Neuronal stem cell (in vitro differentiated cells): ENCODE measurements around the gene DNAJC7.

Experiments
- DNase-seq: peaks from one replicate; pipeline ENCODE4 v3.0.0-alpha.2; 2013; ENCODE audit warnings: low spot score
- H2AFZ ChIP-seq: one replicate; pipeline ENCODE4 v1.6.1; 2013; ENCODE audit warnings: mild to moderate bottlenecking, low read length, inconsistent platforms
- H2AK5ac ChIP-seq: 2 replicates; pipeline ENCODE4 v1.6.1; 2013; ENCODE audit warnings: low read depth, mild to moderate bottlenecking, inconsistent platforms, low read length, moderate library complexity, mixed read lengths
- H2BK120ac ChIP-seq: 2 replicates; pipeline ENCODE4 v1.6.1; 2013; ENCODE audit warnings: low read depth, mild to moderate bottlenecking, inconsistent platforms, low read length, moderate library complexity, mixed read lengths
- H2BK12ac ChIP-seq: one replicate; pipeline ENCODE4 v1.6.1; 2013; ENCODE audit warnings: low read length, inconsistent platforms
- H2BK15ac ChIP-seq: 2 replicates; pipeline ENCODE4 v1.6.1; 2013; ENCODE audit warnings: mild to moderate bottlenecking, low read length, inconsistent platforms, mixed read lengths
- H2BK5ac ChIP-seq: one replicate; pipeline ENCODE4 v1.6.1; 2013; ENCODE audit warnings: inconsistent platforms, mild to moderate bottlenecking, low read length, moderate library complexity
- H3K14ac ChIP-seq: one replicate; pipeline ENCODE4 v1.6.1; 2013; ENCODE audit warnings: low read length, inconsistent platforms
- H3K18ac ChIP-seq: 2 replicates; pipeline ENCODE4 v1.6.1; 2013; ENCODE audit warnings: low read length, inconsistent platforms
- H3K23ac ChIP-seq: 2 replicates; pipeline ENCODE4 v1.6.1; 2013; ENCODE audit warnings: low read depth, mild to moderate bottlenecking, mixed read lengths, low read length, inconsistent platforms; ENCODE audit not compliant: poor library complexity
- H3K27ac ChIP-seq: replicated peaks from 3 replicates; pipeline ENCODE4 v1.5.1; 2013; ENCODE audit warnings: low read length, inconsistent platforms
- H3K27me3 ChIP-seq, 3 experiments: 2 replicates each; pipeline ENCODE4 v1.6.1; 2013; ENCODE audit warnings: low read length in 3 of 3, mild to moderate bottlenecking in 2 of 3, inconsistent platforms in 1 of 3, low read depth in 1 of 3, mixed read lengths in 1 of 3, moderate library complexity in 1 of 3; ENCODE audit not compliant: control insufficient read depth in 3 of 3, insufficient read depth in 3 of 3
- H3K36me3 ChIP-seq, 2 donors: replicated peaks in 1 of 2; 2 replicates each; pipeline ENCODE4 v1.6.1; 2013; ENCODE audit warnings: low read length in 2 of 2; ENCODE audit not compliant: control insufficient read depth in 2 of 2, insufficient read depth in 2 of 2
- H3K4ac ChIP-seq: 2 replicates; pipeline ENCODE4 v1.6.1; 2013; ENCODE audit warnings: inconsistent platforms, mild to moderate bottlenecking, low read length, moderate library complexity
- H3K4me1 ChIP-seq, 2 donors: 1 replicate in 1 of 2; 2 replicates in 1 of 2; pipeline ENCODE4 v1.6.1; 2013; ENCODE audit warnings: low read length in 2 of 2, low read depth in 1 of 2; ENCODE audit not compliant: control insufficient read depth in 2 of 2, insufficient read depth in 1 of 2
- H3K4me2 ChIP-seq: one replicate; pipeline ENCODE4 v1.6.1; 2013; ENCODE audit warnings: mild to moderate bottlenecking, low read length, inconsistent platforms; ENCODE audit not compliant: insufficient read depth, poor library complexity, severe bottlenecking
- H3K4me3 ChIP-seq, 2 donors: 2 replicates each; pipeline ENCODE4 v1.5.1; 2013; ENCODE audit warnings: low read length in 2 of 2, mild to moderate bottlenecking in 2 of 2, inconsistent platforms in 1 of 2, moderate library complexity in 1 of 2
- H3K79me1 ChIP-seq: one replicate; pipeline ENCODE4 v1.6.1; 2013; ENCODE audit warnings: low read depth, mild to moderate bottlenecking, inconsistent platforms, low read length, moderate library complexity
- H3K9ac ChIP-seq: one replicate; pipeline ENCODE4 v1.6.1; 2013; ENCODE audit warnings: mild to moderate bottlenecking, low read depth, low read length, inconsistent platforms; ENCODE audit not compliant: poor library complexity
- H3K9me3 ChIP-seq, 2 donors: replicated peaks in 1 of 2; 2 replicates each; pipeline versions ENCODE3 to v1.6.1; 2013; ENCODE audit warnings: low read length in 2 of 2, mild to moderate bottlenecking in 2 of 2, inconsistent platforms in 1 of 2, low read depth in 1 of 2, mixed read lengths in 1 of 2, moderate library complexity in 1 of 2; ENCODE audit not compliant: control insufficient read depth in 2 of 2, insufficient read depth in 1 of 2
- H4K8ac ChIP-seq: one replicate; pipeline ENCODE4 v1.6.1; 2013; ENCODE audit warnings: low read depth, mild to moderate bottlenecking, inconsistent platforms, low read length, moderate library complexity
- H4K91ac ChIP-seq: one replicate; pipeline ENCODE4 v1.6.1; 2013; ENCODE audit warnings: low read length, low read depth, mild to moderate bottlenecking, inconsistent platforms; ENCODE audit not compliant: poor library complexity
- WGBS, 2 donors: extraction: QIAGEN DNeasy Blood & Tissue Kit; methylation state at CpG; one replicate each; pipeline ENCODE4 v1.1.7; 2013; ENCODE audit warnings: missing lambda C conversion rate in 2 of 2, mixed read lengths in 1 of 2; ENCODE audit not compliant: insufficient read length in 2 of 2, insufficient replicate concordance in 1 of 2; ENCODE audit errors: extremely low coverage in 2 of 2; 5-methylcytosine and 5-hydroxymethylcytosine counted together

DNAJC7 gene

GRCh38 chr17:42000413-42001133 is 16.7 kb downstream of the DNAJC7 start:
- DNase-seq, result no peak
- no peak overlapping the region for H4K8ac ChIP-seq
- no peak overlapping the region for H4K91ac ChIP-seq
- no peak overlapping the region for H2BK120ac ChIP-seq
- H3K27me3 ChIP-seq, result no peaks in the 10 kb centered on the region
- H3K36me3 ChIP-seq, result peaks cover 32 to 88% of the 10 kb centered on the region in 2 donors
- no peak overlapping the region for H2BK15ac ChIP-seq
- no peak overlapping the region for H3K9ac ChIP-seq
- no peak overlapping the region for H3K14ac ChIP-seq
- H3K79me1 ChIP-seq, result no peaks in the 10 kb centered on the region
- no peak overlapping the region for H3K23ac ChIP-seq
- WGBS, 2 donors, result no CpG with 5 or more reads among the region's 3 CpGs
- H3K4me3 ChIP-seq, result no peak overlapping the region
- no peak overlapping the region for H2BK5ac ChIP-seq
- H3K27ac ChIP-seq, result no peak overlapping the region
- no peak overlapping the region for H3K4me2 ChIP-seq
- no peak overlapping the region for H2BK12ac ChIP-seq
- no peak overlapping the region for H3K18ac ChIP-seq
- no peak overlapping the region for H2AK5ac ChIP-seq
- H2AFZ ChIP-seq, result no peak overlapping the region
- no peak overlapping the region for H3K4ac ChIP-seq
- no peaks in the 10 kb centered on the region for H3K9me3 ChIP-seq
- peaks cover 0 to 4% of the 10 kb centered on the region in 2 donors for H3K4me1 ChIP-seq

- Histone ChIP-seq H3K4me2 (no peak overlapping the region), H3K27ac (no peak overlapping the region), H4K91ac (no peak overlapping the region), H3K14ac (no peak overlapping the region), H3K4me1 (peaks cover 0 to 4% of the 10 kb centered on the region in 2 donors), H2BK5ac (no peak overlapping the region), H2BK120ac (no peak overlapping the region), H3K4ac (no peak overlapping the region), H3K36me3 (peaks cover 38 to 94% of the 10 kb centered on the region in 2 donors), H3K4me3 (no peak overlapping the region), H2BK12ac (no peak overlapping the region), H2AK5ac (no peak overlapping the region), H3K79me1 (no peaks in the 10 kb centered on the region), H3K9ac (no peak overlapping the region), H4K8ac (no peak overlapping the region), H3K27me3 (no peaks in the 10 kb centered on the region), H3K18ac (no peak overlapping the region), H3K9me3 (no peaks in the 10 kb centered on the region), H2AFZ (no peak overlapping the region), H2BK15ac (no peak overlapping the region), H3K23ac (no peak overlapping the region)
- no CpG with 5 or more reads among the region's 2 CpGs for WGBS, 2 donors
- no peak for DNase-seq
Observed at GRCh38 chr17:41998497-41998896, 18.7 kb downstream of the DNAJC7 start.

- Histone ChIP-seq H2BK12ac (no peak overlapping the region), H3K4me2 (no peak overlapping the region), H2AK5ac (no peak overlapping the region), H2BK15ac (no peak overlapping the region), H3K23ac (no peak overlapping the region), H2AFZ (no peak overlapping the region), H2BK5ac (no peak overlapping the region), H2BK120ac (no peak overlapping the region), H3K36me3 (peaks cover 39 to 93% of the 10 kb centered on the region in 2 donors), H3K27ac (no peak overlapping the region), H3K4ac (no peak overlapping the region), H4K91ac (no peak overlapping the region), H3K18ac (no peak overlapping the region), H3K27me3 (no peaks in the 10 kb centered on the region), H3K14ac (no peak overlapping the region), H3K9me3 (no peaks in the 10 kb centered on the region), H4K8ac (no peak overlapping the region), H3K79me1 (peaks cover 3% of the 10 kb centered on the region), H3K9ac (no peak overlapping the region), H3K4me3 (no peak overlapping the region), H3K4me1 (no peaks in the 10 kb centered on the region)
- no CpG with 5 or more reads among the region's 2 CpGs for WGBS, 2 donors
- no peak for DNase-seq
Observed at GRCh38 chr17:41996855-41997164, 20.4 kb downstream of the DNAJC7 start.

GRCh38 chr17:41992576-41992975 is 24.7 kb downstream of the DNAJC7 start:
- Histone ChIP-seq H3K4me3 (no peak overlapping the region), H2BK5ac (no peak overlapping the region), H2BK15ac (no peak overlapping the region), H3K4ac (no peak overlapping the region), H2AK5ac (no peak overlapping the region), H3K18ac (no peak overlapping the region), H3K27me3 (no peaks in the 10 kb centered on the region), H3K23ac (no peak overlapping the region), H3K4me2 (no peak overlapping the region), H2AFZ (no peak overlapping the region), H4K8ac (no peak overlapping the region), H3K9me3 (no peaks in the 10 kb centered on the region), H3K4me1 (no peaks in the 10 kb centered on the region), H3K79me1 (peaks cover 3% of the 10 kb centered on the region), H3K27ac (no peak overlapping the region), H3K36me3 (peaks cover 43 to 96% of the 10 kb centered on the region in 2 donors), H2BK120ac (no peak overlapping the region), H3K9ac (no peak overlapping the region), H3K14ac (no peak overlapping the region), H4K91ac (no peak overlapping the region), H2BK12ac (no peak overlapping the region)
- DNase-seq, result no peak
- no CpG with 5 or more reads among the region's 3 CpGs for WGBS, 2 donors
